ENCODE results near the gene HYOU1.
A peak's percentile ranks its signal among the peaks of the same experiment; 100 is the strongest.
"Not testable (repeated sequence)": the region's sequence is repeated elsewhere in the genome, so short reads cannot be mapped to it uniquely, and the experiment has no call there.

The HYOU1 gene

GRCh38 chr11:119042927-119043326, 14.1 kb downstream of the HYOU1 start:
- DNase-seq = no peak

GRCh38 chr11:119041821-119042514, 15.0 kb downstream of the HYOU1 start:
- DNase-seq = no peak

GRCh38 chr11:119039471-119039870, 17.5 kb downstream of the HYOU1 start:
- not testable (repeated sequence) for DNase-seq

GRCh38 chr11:119038884-119039283, 18.1 kb downstream of the HYOU1 start:
- no peak for DNase-seq

GRCh38 chr11:119034813-119035212, 22.2 kb downstream of the HYOU1 start:
- no peak for DNase-seq

GRCh38 chr11:119033421-119033820, 23.6 kb downstream of the HYOU1 start:
- not testable (repeated sequence) for DNase-seq

- DNase-seq = no peak
Measured at GRCh38 chr11:119031912-119032280, 25.1 kb downstream of the HYOU1 start.

- DNase-seq = peak; percentile 99
Measured at GRCh38 chr11:119030329-119031047, 26.5 kb downstream of the HYOU1 start, which contains the start of gene SLC37A4. TSS of gene SLC37A4 (minus strand) at chr11:119030877.

GRCh38 chr11:119030029-119030328, 27.0 kb downstream of the HYOU1 start:
- DNase-seq = no peak

GRCh38 chr11:119029340-119030028, 27.5 kb downstream of the HYOU1 start:
- peak; percentile 67 for DNase-seq

- DNase-seq = peak; percentile 81
Measured at GRCh38 chr11:119029069-119029339, 28.0 kb downstream of the HYOU1 start.

GRCh38 chr11:119028346-119029068, 28.5 kb downstream of the HYOU1 start:
- DNase-seq = no peak

GRCh38 chr11:119027561-119028345, 29.3 kb downstream of the HYOU1 start:
- no peak for DNase-seq

GRCh38 chr11:119026970-119027369, 30.0 kb downstream of the HYOU1 start:
- DNase-seq = no peak

GRCh38 chr11:119025978-119026766, 30.8 kb downstream of the HYOU1 start:
- no peak for DNase-seq

- no peak for DNase-seq
Measured at GRCh38 chr11:119025541-119025940, 31.5 kb downstream of the HYOU1 start.

GRCh38 chr11:119025099-119025473, 31.9 kb downstream of the HYOU1 start:
- no peak for DNase-seq

GRCh38 chr11:119024430-119025098, 32.4 kb downstream of the HYOU1 start:
- no peak for DNase-seq

GRCh38 chr11:119023741-119024140, 33.3 kb downstream of the HYOU1 start:
- DNase-seq = no peak

- DNase-seq = no peak
Measured at GRCh38 chr11:119021631-119022030, 35.4 kb downstream of the HYOU1 start.

- no peak for DNase-seq
Measured at GRCh38 chr11:119019996-119020395, 37.0 kb downstream of the HYOU1 start.

Data from hematopoietic multipotent progenitor cell treated with erythropoietin and hydrocortisone succinate and interleukin-3 and kit ligand, for 6 days (in vitro differentiated cells).